H7 (cell line): ENCODE results near the gene TOR3A. TPM values are rescaled to one million over a fixed set of nuclear protein-coding genes. Genes with fewer than 3 reads are reported as not detected.
"Not testable (repeated sequence)": the region's sequence is repeated elsewhere in the genome, so short reads cannot be mapped to it uniquely, and the experiment has no call there.

Source experiments
- DNase-seq: peaks from one replicate; pipeline ENCODE4 v3.0.0; 2012
- H3K27me3 ChIP-seq: 2 replicates; pipeline ENCODE4 v1.6.0; 2011; ENCODE audit warnings: mild to moderate bottlenecking, low read length; ENCODE audit not compliant: control insufficient read depth, insufficient read depth
- H3K36me3 ChIP-seq: replicated peaks from 2 replicates; pipeline ENCODE4 v1.5.1; 2011; ENCODE audit warnings: low read length; ENCODE audit not compliant: control insufficient read depth, insufficient read depth
- H3K4me3 ChIP-seq: 2 replicates; pipeline ENCODE4 v1.5.1; 2011; ENCODE audit warnings: low read depth, mild to moderate bottlenecking, control low read depth, low read length, moderate library complexity; ENCODE audit not compliant: insufficient read depth
- total RNA-seq: library from RNA; depleted of rRNA; stranded (reverse); fragments of >200 nt; shearing (Covaris generic); gene quantifications from 2 replicates; pipeline ENCODE4 v1.2.3, GENCODE V29; 2014

Gene TOR3A
- total RNA-seq, 1 experiment from 2014 or later = 25.3 TPM

DNA sequence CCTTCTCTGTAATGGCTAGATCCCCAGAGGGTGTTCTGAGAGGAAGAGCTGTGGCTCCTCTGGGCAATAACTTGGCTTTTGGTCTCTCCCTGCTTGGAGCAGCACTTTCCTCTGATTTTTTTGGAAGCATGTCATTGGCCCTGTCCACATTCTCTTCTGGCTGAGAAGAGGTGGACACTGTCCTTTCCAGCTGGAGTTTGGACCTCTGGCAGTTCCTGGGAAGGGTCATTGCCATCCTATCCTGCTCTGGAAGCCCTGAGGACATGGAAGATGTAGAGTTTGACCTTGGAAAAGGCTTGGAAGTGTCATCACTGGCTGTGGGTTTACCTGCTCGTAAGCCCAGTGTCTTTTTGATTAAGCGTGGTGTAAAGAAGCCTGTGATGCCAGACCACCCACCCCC is 26.8 kb downstream of the TOR3A start:
- no peak for DNase-seq
- no peak overlapping the region for H3K4me3 ChIP-seq
- H3K36me3 ChIP-seq = peaks cover 21% of the 10 kb centered on the region
- no peaks in the 10 kb centered on the region for H3K27me3 ChIP-seq

GRCh38 chr1:179115181-179115580 is 33.3 kb downstream of the TOR3A start:
- no peak for DNase-seq
- no peak overlapping the region for H3K4me3 ChIP-seq
- no peaks in the 10 kb centered on the region for H3K27me3 ChIP-seq
- H3K36me3 ChIP-seq = peaks cover 6% of the 10 kb centered on the region

GRCh38 chr1:179119513-179119912 is 37.6 kb downstream of the TOR3A start:
- no peaks in the 10 kb centered on the region; the same call in 1 of the 2 replicates for H3K36me3 ChIP-seq
- no peak for DNase-seq
- no peaks in the 10 kb centered on the region for H3K27me3 ChIP-seq
- H3K4me3 ChIP-seq = no peak overlapping the region

- H3K4me3 ChIP-seq = no peak overlapping the region
- no peak for DNase-seq
- H3K36me3 ChIP-seq = no peaks in the 10 kb centered on the region; the same call in 1 of the 2 replicates
These were observed 38.9 kb downstream of the TOR3A start for GRCh38 chr1:179120736-179121135.

GRCh38 chr1:179121159-179121938 is 39.5 kb downstream of the TOR3A start:
- no peaks in the 10 kb centered on the region for H3K27me3 ChIP-seq
- no peaks in the 10 kb centered on the region; the same call in 1 of the 2 replicates for H3K36me3 ChIP-seq
- H3K4me3 ChIP-seq = no peak overlapping the region
- DNase-seq = peak; percentile 59

More at GRCh38 chr1:179120736-179121135, 38.9 kb downstream of the TOR3A start:
- H3K27me3 ChIP-seq = no peaks in the 10 kb centered on the region

DNA sequence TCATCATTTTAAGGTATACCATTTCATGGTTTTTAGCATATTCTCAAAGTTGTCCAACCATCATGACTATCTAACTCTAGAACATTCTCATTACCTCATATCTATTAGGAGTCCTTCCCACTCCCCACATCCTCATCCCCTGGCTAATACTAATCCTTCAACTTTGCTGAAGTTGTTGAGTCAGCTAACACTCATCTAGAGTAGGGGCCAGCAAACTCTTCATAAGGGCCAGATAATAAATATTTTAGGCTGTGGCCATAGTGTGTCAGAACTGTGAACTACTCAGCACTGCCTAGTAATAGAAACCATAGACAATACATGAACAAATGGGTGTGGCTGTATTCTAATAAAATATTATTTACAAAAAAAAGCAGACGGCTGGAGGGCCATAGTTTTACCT is 43.0 kb downstream of the TOR3A start:
- H3K36me3 ChIP-seq = no peaks in the 10 kb centered on the region; the same call in 1 of the 2 replicates
- no peak for DNase-seq
- H3K4me3 ChIP-seq = no peak overlapping the region
- no peaks in the 10 kb centered on the region for H3K27me3 ChIP-seq

GRCh38 chr1:179126338-179127060 is 44.6 kb downstream of the TOR3A start:
- H3K36me3 ChIP-seq = no peaks in the 10 kb centered on the region; the same call in 1 of the 2 replicates
- no peak overlapping the region for H3K4me3 ChIP-seq
- DNase-seq = no peak
- no peaks in the 10 kb centered on the region for H3K27me3 ChIP-seq

GRCh38 chr1:179127163-179127895 is 45.5 kb downstream of the TOR3A start:
- no peak overlapping the region for H3K4me3 ChIP-seq
- no peaks in the 10 kb centered on the region for H3K27me3 ChIP-seq
- no peak for DNase-seq
- H3K36me3 ChIP-seq = no peaks in the 10 kb centered on the region; the same call in 1 of the 2 replicates

DNA sequence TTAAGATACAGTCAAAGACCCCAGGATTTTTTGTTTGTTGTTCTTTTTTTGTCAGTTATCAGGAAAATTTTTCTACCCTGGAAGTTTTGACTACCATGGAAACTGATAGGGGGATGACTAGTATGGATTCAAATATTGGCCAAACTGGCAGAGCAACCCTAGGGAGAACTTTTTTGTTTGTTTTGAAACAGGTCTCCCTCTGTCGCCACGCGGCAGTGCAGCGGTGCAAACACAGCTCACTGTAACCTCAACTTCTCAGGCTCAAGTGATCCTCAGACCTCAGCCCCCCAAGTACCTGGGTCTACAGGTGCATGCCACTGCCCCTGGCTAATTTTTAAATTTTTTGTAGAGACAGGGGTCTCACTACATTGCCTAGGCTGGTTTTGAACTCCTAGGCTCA is 46.6 kb downstream of the TOR3A start:
- H3K27me3 ChIP-seq = no peaks in the 10 kb centered on the region
- DNase-seq = no peak
- no peaks in the 10 kb centered on the region; the same call in 1 of the 2 replicates for H3K36me3 ChIP-seq
- H3K4me3 ChIP-seq = no peak overlapping the region

DNA sequence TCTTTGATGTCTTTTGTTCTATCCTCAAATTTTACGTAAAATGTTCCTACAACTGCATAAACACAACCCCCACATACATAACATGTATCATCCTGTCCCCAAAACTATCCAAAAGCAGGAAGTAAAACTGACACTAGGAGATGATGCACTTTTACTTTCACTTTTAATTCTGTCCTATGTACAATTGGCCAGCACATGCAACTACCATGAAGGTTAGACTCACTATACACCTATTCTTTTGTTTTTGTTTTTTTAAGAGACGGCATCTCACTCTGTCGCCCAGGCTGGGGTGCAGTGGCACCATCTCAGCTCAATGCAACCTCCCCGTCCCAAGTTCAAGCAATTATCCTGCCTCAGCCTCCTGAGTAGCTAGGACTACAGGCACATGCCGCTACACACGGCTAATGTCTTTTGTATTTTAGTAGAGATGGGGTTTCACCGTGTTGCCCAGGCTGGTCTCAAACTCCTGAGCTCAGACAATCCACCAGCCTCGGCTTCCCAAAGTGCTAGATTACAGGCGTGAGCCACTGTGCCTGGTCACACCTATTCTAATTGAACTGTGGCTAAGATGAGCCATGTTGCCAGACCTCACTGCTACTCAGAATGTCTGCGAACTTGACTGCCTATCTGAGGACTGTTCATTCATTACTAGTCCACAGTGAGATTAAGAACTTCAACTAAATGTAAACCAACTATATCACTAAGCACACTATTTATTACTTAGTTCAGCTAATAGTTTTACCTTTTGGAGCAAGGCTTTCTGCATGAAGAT is 48.0 kb downstream of the TOR3A start:
- Histone ChIP-seq H3K27me3 (no peaks in the 10 kb centered on the region), H3K4me3 (no peak overlapping the region), H3K36me3 (no peaks in the 10 kb centered on the region; the same call in 1 of the 2 replicates)
- DNase-seq = no peak

DNA sequence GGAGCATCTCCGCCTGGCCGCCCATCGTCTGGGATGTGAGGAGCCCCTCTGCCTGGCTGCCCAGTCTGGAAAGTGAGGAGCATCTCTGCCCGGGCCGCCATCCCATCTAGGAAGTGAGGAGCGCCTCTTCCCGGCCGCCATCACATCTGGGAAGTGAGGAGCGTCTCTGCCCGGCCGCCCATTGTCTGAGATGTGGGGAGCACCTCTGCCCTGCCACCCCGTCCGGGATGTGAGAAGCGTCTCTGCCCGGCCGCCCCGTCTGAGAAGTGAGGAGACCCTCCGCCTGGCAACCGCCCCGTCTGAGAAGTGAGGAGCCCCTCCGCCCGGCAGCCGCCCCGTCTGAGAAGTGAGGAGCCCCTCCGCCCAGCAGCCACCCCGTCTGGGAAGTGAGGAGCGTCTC is 53.3 kb downstream of the TOR3A start:
- not testable (repeated sequence) for H3K27me3 ChIP-seq, DNase-seq, H3K36me3 ChIP-seq, H3K4me3 ChIP-seq

DNA sequence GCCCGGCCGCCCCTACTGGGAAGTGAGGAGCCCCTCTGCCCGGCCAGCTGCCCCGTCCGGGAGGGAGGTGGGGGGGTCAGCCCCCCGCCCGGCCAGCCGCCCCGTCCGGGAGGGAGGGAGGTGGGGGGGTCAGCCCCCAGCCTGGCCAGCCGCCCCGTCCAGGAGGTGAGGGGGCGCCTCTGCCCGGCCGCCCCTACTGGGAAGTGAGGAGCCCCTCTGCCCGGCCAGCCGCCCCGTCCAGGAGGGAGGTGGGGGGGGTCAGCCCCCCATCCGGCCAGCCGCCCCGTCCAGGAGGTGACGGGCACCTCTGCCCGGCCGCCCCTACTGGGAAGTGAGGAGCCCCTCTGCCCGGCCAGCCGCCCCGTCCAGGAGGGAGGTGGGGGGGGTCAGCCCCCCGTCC is 53.8 kb downstream of the TOR3A start:
- H3K4me3 ChIP-seq, DNase-seq: not testable (repeated sequence)

GRCh38 chr1:179137617-179138255 is 55.9 kb downstream of the TOR3A start:
- DNase-seq = no peak
- Histone ChIP-seq H3K36me3 (no peaks in the 10 kb centered on the region), H3K27me3 (no peaks in the 10 kb centered on the region), H3K4me3 (no peak overlapping the region)

More for the DNA sequence above, 53.8 kb downstream of the TOR3A start:
- H3K27me3 ChIP-seq, H3K36me3 ChIP-seq: not testable (repeated sequence)
